Kidney glomerular epithelial cell (primary cell): Measurements from ENCODE around the gene GFRA1.

ENCODE experiments used
- DNase-seq: peaks from one replicate; lab custom pipeline; 2025; lab: John Stamatoyannopoulos, UW

The GFRA1 gene

DNA sequence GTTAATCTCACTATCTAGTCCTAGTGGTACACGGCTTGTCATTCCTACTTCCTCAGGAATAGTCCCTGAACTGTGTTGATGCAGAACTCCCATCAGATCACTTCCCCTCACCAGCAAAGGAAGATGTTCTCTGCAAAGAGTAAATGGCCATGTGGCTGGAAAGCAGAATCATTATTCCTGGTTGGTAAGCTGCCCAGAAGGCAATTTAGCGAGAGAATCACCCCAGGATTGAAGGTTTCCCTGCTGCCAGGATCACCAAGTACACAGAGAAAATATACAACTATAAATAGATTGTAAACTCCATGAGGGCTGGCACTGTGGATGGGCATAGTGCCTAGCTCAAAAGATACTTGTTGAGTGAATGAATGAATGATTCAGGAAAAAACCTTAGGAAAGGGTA, 115.0 kb downstream of the GFRA1 start:
- no peak for DNase-seq

DNA sequence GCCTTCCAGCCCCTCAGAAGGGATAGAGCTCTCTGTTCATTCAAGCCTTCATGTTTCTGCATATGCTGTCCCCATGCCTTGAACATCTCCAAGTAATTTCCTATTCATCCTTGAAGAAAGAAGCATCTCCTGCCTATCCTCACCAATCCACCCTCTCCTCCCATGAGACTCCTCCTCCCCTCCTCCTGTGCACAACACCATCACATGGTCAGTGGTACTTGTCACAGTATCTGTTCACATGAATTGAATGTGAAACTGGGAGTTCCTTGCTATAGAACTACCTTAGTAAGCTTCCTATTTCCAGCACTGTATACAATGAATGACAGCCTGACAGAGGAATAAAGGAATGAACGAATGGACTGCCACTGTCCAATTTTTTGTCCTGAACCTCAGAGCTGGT, 115.5 kb downstream of the GFRA1 start:
- no peak for DNase-seq

DNA sequence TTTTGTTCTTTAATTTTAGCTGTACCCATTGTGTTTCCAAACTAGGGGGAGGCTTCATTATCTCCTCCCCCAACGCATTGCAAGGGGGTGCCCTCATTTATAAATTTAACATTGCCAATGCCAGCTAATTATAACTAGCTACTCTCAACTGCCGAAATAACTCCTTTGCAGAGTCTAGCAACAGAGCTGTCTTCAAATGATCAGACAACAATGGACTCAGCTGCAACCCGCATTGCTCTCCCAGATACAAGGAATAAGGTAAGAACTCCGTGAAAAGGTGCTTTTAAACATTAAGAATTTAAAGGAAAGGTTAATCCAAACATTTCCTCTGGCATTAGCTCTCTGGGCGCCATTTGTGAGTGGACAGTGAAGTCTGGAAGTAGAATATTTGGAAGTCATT, 116.2 kb downstream of the GFRA1 start:
- no peak for DNase-seq

- no peak for DNase-seq
Measured at GRCh38 chr10:116155191-116155590, 117.8 kb downstream of the GFRA1 start.

GRCh38 chr10:116154651-116155050, 118.4 kb downstream of the GFRA1 start:
- no peak for DNase-seq

- no peak for DNase-seq
Measured at GRCh38 chr10:116151076-116151475, 121.9 kb downstream of the GFRA1 start.

- DNase-seq: no peak
Measured at GRCh38 chr10:116150606-116151005, 122.4 kb downstream of the GFRA1 start.

- no peak for DNase-seq
Measured at GRCh38 chr10:116147147-116147905, 125.7 kb downstream of the GFRA1 start.

- peak; percentile 21 for DNase-seq
Measured at GRCh38 chr10:116146372-116147140, 126.5 kb downstream of the GFRA1 start.

DNA sequence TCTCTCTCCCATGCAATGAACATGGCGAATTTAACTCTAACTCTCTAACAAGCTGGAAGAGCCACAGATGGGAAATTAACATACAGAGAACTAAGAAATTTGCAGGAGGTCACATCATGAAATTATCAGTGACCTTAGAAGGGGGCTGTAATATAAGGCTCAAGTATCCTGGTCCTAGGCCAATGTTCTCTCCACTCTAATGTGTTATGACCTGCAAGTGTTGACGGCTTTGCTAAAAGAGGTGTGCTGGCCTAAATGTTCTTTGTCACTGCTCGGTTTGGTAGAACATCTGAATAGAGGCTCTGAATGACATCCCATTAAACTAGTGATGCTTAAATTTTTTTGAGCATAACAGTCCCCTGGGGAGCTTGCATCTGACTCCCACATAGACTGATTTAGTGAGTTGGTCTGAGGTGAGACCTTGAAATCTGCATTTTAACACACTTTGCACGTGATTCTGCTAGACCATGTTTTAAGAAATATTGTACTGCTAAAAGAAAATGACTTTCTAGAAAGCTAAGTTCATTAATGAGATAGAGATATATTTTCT, 129.3 kb downstream of the GFRA1 start:
- DNase-seq: no peak

DNA sequence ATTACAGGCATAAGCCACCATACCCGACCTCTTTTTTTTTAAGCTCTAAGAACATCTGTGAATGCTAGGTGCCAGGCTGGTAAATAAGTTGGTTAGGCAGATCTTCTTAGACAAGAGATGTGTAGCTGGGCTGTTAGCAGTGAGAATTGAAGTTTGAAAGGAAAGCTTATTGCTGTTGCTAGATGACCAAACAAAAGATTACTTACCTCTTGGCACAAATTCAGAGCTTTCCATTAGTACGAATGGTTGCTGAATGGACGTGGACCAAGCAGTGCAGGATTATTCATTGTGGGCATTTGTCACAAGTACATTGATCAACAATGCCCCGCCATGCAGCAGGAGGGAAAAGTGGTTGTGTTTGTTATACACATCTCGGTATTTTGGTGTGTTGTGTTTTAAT, 131.2 kb downstream of the GFRA1 start:
- DNase-seq: no peak

DNA sequence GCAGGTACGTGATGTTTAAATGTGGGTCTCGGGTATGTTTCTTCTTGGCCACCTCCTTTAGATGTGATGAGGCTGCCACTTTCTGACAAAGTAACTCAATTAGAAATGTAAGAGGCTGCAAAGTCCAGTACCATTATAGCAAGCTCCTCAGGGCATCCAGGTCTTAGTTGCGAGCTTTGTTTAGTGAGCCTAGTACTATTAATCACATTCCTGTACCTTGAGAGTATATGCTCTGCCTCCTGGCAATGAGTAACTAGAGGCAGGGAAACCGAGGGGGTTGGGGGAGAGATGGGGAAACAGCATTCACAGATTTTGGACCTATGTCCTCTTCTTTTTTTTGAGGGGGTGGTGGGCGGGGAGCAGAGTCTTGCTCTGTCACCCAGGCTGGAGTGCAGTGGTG, 131.8 kb downstream of the GFRA1 start:
- no peak for DNase-seq

- DNase-seq: no peak
Measured at GRCh38 chr10:116139886-116140285, 133.1 kb downstream of the GFRA1 start.

- DNase-seq: no peak
Measured at GRCh38 chr10:116138897-116139296, 134.1 kb downstream of the GFRA1 start.

DNA sequence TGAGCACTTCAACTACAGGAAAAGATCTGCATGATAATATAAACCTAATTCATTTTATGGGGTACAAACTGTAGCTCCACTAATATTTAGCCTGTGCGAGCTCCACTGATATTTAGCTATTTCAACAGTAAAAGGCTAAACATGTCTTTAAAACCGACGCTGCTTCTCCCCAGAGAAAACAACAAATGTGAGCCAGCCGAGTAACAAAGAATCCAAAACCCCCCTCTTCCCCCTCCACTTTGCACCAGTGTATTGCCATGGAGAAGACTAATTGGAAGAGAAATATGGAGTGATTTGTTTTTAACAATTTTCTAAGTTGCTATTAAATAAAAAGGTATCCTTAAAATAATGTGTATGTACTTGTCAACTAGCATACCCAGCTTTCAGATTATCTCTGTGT, 136.7 kb downstream of the GFRA1 start:
- no peak for DNase-seq

GRCh38 chr10:116134322-116134721, 138.7 kb downstream of the GFRA1 start:
- no peak for DNase-seq

GRCh38 chr10:116133634-116134033, 139.4 kb downstream of the GFRA1 start:
- peak; percentile 58 for DNase-seq

GRCh38 chr10:116132780-116133399, 140.1 kb downstream of the GFRA1 start:
- no peak for DNase-seq

- DNase-seq: no peak
Measured at GRCh38 chr10:116130006-116130405, 143.0 kb downstream of the GFRA1 start.

DNA sequence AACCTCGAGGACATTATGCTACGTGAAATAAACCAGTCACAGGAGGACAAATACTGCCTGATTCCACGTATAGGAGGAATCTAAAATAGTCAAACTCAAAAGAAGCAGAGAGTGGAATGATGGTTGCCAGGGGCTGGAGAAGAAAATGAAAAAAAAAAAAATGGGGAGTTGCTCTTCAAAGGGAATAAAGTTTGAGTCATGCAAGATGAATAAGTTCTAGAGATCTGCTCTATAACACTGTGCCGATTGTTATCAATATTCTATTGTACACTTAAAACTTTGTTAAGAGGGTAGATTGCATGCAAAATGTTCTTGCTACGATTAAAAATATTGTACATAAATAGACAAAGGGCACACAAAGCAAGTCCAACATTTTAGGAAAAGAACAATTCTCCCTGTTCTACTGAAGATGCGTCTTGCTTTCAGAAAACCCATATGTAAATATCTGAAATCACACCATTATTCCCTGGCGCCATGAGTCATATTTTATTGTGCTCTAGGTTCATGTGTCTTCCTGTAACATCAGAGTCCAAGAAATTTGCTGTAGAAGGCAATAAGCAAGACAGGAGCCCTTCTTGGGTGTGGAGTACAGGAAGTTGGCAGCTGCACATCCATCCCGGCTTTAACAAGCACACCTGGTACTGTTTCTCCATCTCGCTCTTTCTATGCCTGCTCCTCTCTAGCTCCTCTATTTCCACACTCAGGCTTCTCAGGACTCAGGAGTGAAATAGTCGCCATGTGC, 145.9 kb downstream of the GFRA1 start:
- no peak for DNase-seq

- peak; percentile 72 for DNase-seq
Measured at GRCh38 chr10:116126239-116126638, 146.8 kb downstream of the GFRA1 start.

- no peak for DNase-seq
Measured at GRCh38 chr10:116125180-116125579, 147.8 kb downstream of the GFRA1 start.
